ENCODE results near the gene ZNF836. TPM values are rescaled to one million over a fixed set of nuclear protein-coding genes. Genes with fewer than 3 reads are reported as not detected.
A peak's percentile ranks its signal among the peaks of the same experiment; 100 is the strongest.

Gene ZNF836
- total and polyA plus RNA-seq, 2 of the 13 experiments (the other 11 are each of a cell fraction or from before 2014, with no cell fraction given), result 1.6 to 5.3 TPM

DNA sequence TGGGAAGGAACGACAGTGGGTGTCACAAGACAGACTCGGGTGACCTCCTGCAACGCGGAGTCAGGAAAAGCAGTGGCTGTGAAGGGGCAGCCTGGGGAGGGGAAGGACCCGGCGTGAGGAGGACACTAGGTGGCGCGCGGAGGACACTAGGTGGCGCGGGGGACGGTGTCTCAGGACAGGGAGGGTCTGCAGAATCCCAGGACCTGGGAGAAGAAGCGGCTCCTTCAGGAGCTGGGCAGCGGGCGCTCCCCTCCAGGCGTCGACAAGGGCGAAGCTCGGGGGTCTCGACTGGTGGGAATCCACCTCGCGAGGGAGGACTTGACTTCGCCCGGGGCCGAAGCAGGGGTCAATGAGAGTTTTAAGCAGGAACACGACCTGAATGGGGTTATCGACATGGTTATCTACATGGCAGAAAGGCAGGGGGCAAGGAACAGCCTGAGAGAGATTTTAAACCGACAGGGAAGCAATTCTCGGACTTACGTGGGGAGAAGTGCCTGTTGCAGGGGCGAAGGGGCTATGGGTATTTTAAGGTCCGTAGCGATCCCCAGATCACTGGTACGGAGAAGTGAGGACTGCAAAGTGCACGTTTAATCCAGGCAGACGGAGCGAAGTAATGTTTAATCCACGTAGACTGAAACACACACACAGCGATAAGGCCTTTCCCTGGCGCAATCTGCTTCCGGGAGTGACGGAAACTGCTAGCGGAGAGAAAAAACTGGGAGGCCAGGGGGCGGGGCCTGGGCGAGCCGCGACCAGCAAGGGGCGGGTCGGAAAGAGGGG lies 32.0 kb downstream of the ZNF836 start, which contains the start of gene ZNF616 (continued):
- TF ChIP-seq, protein P1, sequence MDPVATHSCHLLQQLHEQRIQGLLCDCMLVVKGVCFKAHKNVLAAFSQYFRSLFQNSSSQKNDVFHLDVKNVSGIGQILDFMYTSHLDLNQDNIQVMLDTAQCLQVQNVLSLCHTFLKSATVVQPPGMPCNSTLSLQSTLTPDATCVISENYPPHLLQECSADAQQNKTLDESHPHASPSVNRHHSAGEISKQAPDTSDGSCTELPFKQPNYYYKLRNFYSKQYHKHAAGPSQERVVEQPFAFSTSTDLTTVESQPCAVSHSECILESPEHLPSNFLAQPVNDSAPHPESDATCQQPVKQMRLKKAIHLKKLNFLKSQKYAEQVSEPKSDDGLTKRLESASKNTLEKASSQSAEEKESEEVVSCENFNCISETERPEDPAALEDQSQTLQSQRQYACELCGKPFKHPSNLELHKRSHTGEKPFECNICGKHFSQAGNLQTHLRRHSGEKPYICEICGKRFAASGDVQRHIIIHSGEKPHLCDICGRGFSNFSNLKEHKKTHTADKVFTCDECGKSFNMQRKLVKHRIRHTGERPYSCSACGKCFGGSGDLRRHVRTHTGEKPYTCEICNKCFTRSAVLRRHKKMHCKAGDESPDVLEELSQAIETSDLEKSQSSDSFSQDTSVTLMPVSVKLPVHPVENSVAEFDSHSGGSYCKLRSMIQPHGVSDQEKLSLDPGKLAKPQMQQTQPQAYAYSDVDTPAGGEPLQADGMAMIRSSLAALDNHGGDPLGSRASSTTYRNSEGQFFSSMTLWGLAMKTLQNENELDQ (CRISPR knock-in tag; IDR thresholded peaks at IDR 0.05; ENCODE audit: borderline replicate concordance), result 0 out of 2 replicates have a peak, but pooled peaks have one; percentile 23
- peak; percentile 23; the same call in 1 of the 2 replicates for TF ChIP-seq SAFB2 (CRISPR knock-in tag; IDR thresholded peaks at IDR 0.05; ENCODE audit: borderline replicate concordance, low read depth)
- TF ChIP-seq NR2F2 (IDR thresholded peaks at IDR 0.05; ENCODE audit: borderline replicate concordance, low read depth), result no peak
- TF ChIP-seq, protein P2, sequence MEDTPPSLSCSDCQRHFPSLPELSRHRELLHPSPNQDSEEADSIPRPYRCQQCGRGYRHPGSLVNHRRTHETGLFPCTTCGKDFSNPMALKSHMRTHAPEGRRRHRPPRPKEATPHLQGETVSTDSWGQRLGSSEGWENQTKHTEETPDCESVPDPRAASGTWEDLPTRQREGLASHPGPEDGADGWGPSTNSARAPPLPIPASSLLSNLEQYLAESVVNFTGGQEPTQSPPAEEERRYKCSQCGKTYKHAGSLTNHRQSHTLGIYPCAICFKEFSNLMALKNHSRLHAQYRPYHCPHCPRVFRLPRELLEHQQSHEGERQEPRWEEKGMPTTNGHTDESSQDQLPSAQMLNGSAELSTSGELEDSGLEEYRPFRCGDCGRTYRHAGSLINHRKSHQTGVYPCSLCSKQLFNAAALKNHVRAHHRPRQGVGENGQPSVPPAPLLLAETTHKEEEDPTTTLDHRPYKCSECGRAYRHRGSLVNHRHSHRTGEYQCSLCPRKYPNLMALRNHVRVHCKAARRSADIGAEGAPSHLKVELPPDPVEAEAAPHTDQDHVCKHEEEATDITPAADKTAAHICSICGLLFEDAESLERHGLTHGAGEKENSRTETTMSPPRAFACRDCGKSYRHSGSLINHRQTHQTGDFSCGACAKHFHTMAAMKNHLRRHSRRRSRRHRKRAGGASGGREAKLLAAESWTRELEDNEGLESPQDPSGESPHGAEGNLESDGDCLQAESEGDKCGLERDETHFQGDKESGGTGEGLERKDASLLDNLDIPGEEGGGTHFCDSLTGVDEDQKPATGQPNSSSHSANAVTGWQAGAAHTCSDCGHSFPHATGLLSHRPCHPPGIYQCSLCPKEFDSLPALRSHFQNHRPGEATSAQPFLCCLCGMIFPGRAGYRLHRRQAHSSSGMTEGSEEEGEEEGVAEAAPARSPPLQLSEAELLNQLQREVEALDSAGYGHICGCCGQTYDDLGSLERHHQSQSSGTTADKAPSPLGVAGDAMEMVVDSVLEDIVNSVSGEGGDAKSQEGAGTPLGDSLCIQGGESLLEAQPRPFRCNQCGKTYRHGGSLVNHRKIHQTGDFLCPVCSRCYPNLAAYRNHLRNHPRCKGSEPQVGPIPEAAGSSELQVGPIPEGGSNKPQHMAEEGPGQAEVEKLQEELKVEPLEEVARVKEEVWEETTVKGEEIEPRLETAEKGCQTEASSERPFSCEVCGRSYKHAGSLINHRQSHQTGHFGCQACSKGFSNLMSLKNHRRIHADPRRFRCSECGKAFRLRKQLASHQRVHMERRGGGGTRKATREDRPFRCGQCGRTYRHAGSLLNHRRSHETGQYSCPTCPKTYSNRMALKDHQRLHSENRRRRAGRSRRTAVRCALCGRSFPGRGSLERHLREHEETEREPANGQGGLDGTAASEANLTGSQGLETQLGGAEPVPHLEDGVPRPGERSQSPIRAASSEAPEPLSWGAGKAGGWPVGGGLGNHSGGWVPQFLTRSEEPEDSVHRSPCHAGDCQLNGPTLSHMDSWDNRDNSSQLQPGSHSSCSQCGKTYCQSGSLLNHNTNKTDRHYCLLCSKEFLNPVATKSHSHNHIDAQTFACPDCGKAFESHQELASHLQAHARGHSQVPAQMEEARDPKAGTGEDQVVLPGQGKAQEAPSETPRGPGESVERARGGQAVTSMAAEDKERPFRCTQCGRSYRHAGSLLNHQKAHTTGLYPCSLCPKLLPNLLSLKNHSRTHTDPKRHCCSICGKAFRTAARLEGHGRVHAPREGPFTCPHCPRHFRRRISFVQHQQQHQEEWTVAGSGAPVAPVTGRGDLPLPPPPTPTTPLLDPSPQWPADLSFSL (CRISPR knock-in tag; IDR thresholded peaks at IDR 0.05), result no peak
- TF ChIP-seq, protein P3, sequence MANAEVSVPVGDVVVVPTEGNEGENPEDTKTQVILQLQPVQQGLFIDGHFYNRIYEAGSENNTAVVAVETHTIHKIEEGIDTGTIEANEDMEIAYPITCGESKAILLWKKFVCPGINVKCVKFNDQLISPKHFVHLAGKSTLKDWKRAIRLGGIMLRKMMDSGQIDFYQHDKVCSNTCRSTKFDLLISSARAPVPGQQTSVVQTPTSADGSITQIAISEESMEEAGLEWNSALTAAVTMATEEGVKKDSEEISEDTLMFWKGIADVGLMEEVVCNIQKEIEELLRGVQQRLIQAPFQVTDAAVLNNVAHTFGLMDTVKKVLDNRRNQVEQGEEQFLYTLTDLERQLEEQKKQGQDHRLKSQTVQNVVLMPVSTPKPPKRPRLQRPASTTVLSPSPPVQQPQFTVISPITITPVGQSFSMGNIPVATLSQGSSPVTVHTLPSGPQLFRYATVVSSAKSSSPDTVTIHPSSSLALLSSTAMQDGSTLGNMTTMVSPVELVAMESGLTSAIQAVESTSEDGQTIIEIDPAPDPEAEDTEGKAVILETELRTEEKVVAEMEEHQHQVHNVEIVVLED (CRISPR knock-in tag; IDR thresholded peaks at IDR 0.05; ENCODE audit: borderline replicate concordance), result no peak
- no peak for TF ChIP-seq EHMT2 (IDR thresholded peaks at IDR 0.05; ENCODE audit: borderline replicate concordance, low read depth, low read length)
- TF ChIP-seq CENPT (CRISPR knock-in tag; IDR thresholded peaks at IDR 0.05; ENCODE audit: low read depth), result no peak
- TF ChIP-seq, protein P4, sequence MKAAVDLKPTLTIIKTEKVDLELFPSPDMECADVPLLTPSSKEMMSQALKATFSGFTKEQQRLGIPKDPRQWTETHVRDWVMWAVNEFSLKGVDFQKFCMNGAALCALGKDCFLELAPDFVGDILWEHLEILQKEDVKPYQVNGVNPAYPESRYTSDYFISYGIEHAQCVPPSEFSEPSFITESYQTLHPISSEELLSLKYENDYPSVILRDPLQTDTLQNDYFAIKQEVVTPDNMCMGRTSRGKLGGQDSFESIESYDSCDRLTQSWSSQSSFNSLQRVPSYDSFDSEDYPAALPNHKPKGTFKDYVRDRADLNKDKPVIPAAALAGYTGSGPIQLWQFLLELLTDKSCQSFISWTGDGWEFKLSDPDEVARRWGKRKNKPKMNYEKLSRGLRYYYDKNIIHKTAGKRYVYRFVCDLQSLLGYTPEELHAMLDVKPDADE (CRISPR knock-in tag; IDR thresholded peaks at IDR 0.05), result no peak
- TF ChIP-seq ZNF234 (CRISPR knock-in tag; conservative IDR thresholded peaks at IDR 0.05), result no peak
- TF ChIP-seq ZNF550 (CRISPR knock-in tag; IDR thresholded peaks at IDR 0.05; ENCODE audit: borderline replicate concordance), result no peak
- TF ChIP-seq, protein P5, sequence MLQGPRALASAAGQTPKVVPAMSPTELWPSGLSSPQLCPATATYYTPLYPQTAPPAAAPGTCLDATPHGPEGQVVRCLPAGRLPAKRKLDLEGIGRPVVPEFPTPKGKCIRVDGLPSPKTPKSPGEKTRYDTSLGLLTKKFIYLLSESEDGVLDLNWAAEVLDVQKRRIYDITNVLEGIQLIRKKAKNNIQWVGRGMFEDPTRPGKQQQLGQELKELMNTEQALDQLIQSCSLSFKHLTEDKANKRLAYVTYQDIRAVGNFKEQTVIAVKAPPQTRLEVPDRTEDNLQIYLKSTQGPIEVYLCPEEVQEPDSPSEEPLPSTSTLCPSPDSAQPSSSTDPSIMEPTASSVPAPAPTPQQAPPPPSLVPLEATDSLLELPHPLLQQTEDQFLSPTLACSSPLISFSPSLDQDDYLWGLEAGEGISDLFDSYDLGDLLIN (CRISPR knock-in tag; IDR thresholded peaks at IDR 0.05; ENCODE audit: borderline replicate concordance), result no peak
- TF ChIP-seq RBAK (CRISPR knock-in tag; IDR thresholded peaks at IDR 0.05), result peak; percentile 58; the same call in 1 of the 2 replicates
- TF ChIP-seq ERF (CRISPR knock-in tag; IDR thresholded peaks at IDR 0.05), result peak; percentile 51
- peak; percentile 56; the same call in 1 of the 2 replicates for TF ChIP-seq GLI4 (CRISPR knock-in tag; IDR thresholded peaks at IDR 0.05; ENCODE audit: borderline replicate concordance)

Measured in HepG2 (cell line).